ENCODE data around the gene DCPS.
"Not testable (repeated sequence)": the region's sequence is repeated elsewhere in the genome, so short reads cannot be mapped to it uniquely, and the experiment has no call there.

The DCPS gene

GRCh38 chr11:126366064-126366822, 62.4 kb downstream of the DCPS start:
- Histone ChIP-seq H3K9me3 (ENCODE audit: control insufficient read depth in 1 of 2, low read length in 2 of 2) (no peaks in the 10 kb centered on the region), H3K27me3 (ENCODE audit: control insufficient read depth in 1 of 2, insufficient read depth in 2 of 2, low read length in 2 of 2) (no peaks in the 10 kb centered on the region), H3K27ac (ENCODE audit: low read depth, low read length) (no peak overlapping the region), H3K4me3 (ENCODE audit: low read depth in 1 of 2, low read length in 2 of 2) (no peak overlapping the region), H3K36me3 (ENCODE audit: control insufficient read depth in 1 of 2, insufficient read depth in 2 of 2, low read length in 2 of 2) (no peaks in the 10 kb centered on the region), H3K9ac (ENCODE audit: low read depth in 1 of 2, low read length in 2 of 2) (no peak overlapping the region), H3K4me1 (ENCODE audit: control insufficient read depth in 1 of 2, insufficient read depth in 2 of 2, low read length in 2 of 2) (no peaks in the 10 kb centered on the region)

- not testable (repeated sequence) for H3K27ac ChIP-seq (ENCODE audit: low read depth, low read length); H3K4me1 ChIP-seq (ENCODE audit: control insufficient read depth in 1 of 2, insufficient read depth in 2 of 2, low read length in 2 of 2); H3K4me3 ChIP-seq (ENCODE audit: low read depth in 1 of 2, low read length in 2 of 2); H3K36me3 ChIP-seq (ENCODE audit: control insufficient read depth in 1 of 2, insufficient read depth in 2 of 2, low read length in 2 of 2); H3K9me3 ChIP-seq (ENCODE audit: control insufficient read depth in 1 of 2, low read length in 2 of 2); H3K9ac ChIP-seq (ENCODE audit: low read depth in 1 of 2, low read length in 2 of 2); H3K27me3 ChIP-seq (ENCODE audit: control insufficient read depth in 1 of 2, insufficient read depth in 2 of 2, low read length in 2 of 2)
Observed at GRCh38 chr11:126366823-126367654, 63.2 kb downstream of the DCPS start.

GRCh38 chr11:126367806-126368205, 63.9 kb downstream of the DCPS start:
- H3K4me3 ChIP-seq (ENCODE audit: low read depth in 1 of 2, low read length in 2 of 2); H3K36me3 ChIP-seq (ENCODE audit: control insufficient read depth in 1 of 2, insufficient read depth in 2 of 2, low read length in 2 of 2); H3K9ac ChIP-seq (ENCODE audit: low read depth in 1 of 2, low read length in 2 of 2); H3K9me3 ChIP-seq (ENCODE audit: control insufficient read depth in 1 of 2, low read length in 2 of 2); H3K27ac ChIP-seq (ENCODE audit: low read depth, low read length); H3K4me1 ChIP-seq (ENCODE audit: control insufficient read depth in 1 of 2, insufficient read depth in 2 of 2, low read length in 2 of 2); H3K27me3 ChIP-seq (ENCODE audit: control insufficient read depth in 1 of 2, insufficient read depth in 2 of 2, low read length in 2 of 2): not testable (repeated sequence)

- not testable (repeated sequence) for H3K36me3 ChIP-seq (ENCODE audit: control insufficient read depth in 1 of 2, insufficient read depth in 2 of 2, low read length in 2 of 2); H3K4me3 ChIP-seq (ENCODE audit: low read depth in 1 of 2, low read length in 2 of 2); H3K9me3 ChIP-seq (ENCODE audit: control insufficient read depth in 1 of 2, low read length in 2 of 2); H3K27me3 ChIP-seq (ENCODE audit: control insufficient read depth in 1 of 2, insufficient read depth in 2 of 2, low read length in 2 of 2); H3K9ac ChIP-seq (ENCODE audit: low read depth in 1 of 2, low read length in 2 of 2); H3K27ac ChIP-seq (ENCODE audit: low read depth, low read length); H3K4me1 ChIP-seq (ENCODE audit: control insufficient read depth in 1 of 2, insufficient read depth in 2 of 2, low read length in 2 of 2)
Observed at GRCh38 chr11:126368336-126369119, 64.7 kb downstream of the DCPS start.

GRCh38 chr11:126370016-126370415, 66.2 kb downstream of the DCPS start:
- H3K27ac ChIP-seq (ENCODE audit: low read depth, low read length), result no peak overlapping the region
- no peak overlapping the region for H3K4me3 ChIP-seq (ENCODE audit: low read depth in 1 of 2, low read length in 2 of 2)
- H3K4me1 ChIP-seq (ENCODE audit: control insufficient read depth in 1 of 2, insufficient read depth in 2 of 2, low read length in 2 of 2), result no peaks in the 10 kb centered on the region
- no peaks in the 10 kb centered on the region for H3K36me3 ChIP-seq (ENCODE audit: control insufficient read depth in 1 of 2, insufficient read depth in 2 of 2, low read length in 2 of 2)
- H3K9ac ChIP-seq (ENCODE audit: low read depth in 1 of 2, low read length in 2 of 2), result no peak overlapping the region
- no peaks in the 10 kb centered on the region for H3K27me3 ChIP-seq (ENCODE audit: control insufficient read depth in 1 of 2, insufficient read depth in 2 of 2, low read length in 2 of 2)
- no peaks in the 10 kb centered on the region for H3K9me3 ChIP-seq (ENCODE audit: control insufficient read depth in 1 of 2, low read length in 2 of 2)

GRCh38 chr11:126371595-126371994, 67.7 kb downstream of the DCPS start:
- no peak overlapping the region for H3K9ac ChIP-seq (ENCODE audit: low read depth in 1 of 2, low read length in 2 of 2)
- no peak overlapping the region for H3K4me3 ChIP-seq (ENCODE audit: low read depth in 1 of 2, low read length in 2 of 2)
- no peaks in the 10 kb centered on the region for H3K36me3 ChIP-seq (ENCODE audit: control insufficient read depth in 1 of 2, insufficient read depth in 2 of 2, low read length in 2 of 2)
- H3K9me3 ChIP-seq (ENCODE audit: control insufficient read depth in 1 of 2, low read length in 2 of 2), result no peaks in the 10 kb centered on the region
- H3K27me3 ChIP-seq (ENCODE audit: control insufficient read depth in 1 of 2, insufficient read depth in 2 of 2, low read length in 2 of 2), result no peaks in the 10 kb centered on the region
- H3K27ac ChIP-seq (ENCODE audit: low read depth, low read length), result no peak overlapping the region
- H3K4me1 ChIP-seq (ENCODE audit: control insufficient read depth in 1 of 2, insufficient read depth in 2 of 2, low read length in 2 of 2), result no peaks in the 10 kb centered on the region

GRCh38 chr11:126373389-126374066, 69.7 kb downstream of the DCPS start:
- not testable (repeated sequence) for H3K27me3 ChIP-seq (ENCODE audit: control insufficient read depth in 1 of 2, insufficient read depth in 2 of 2, low read length in 2 of 2); H3K9ac ChIP-seq (ENCODE audit: low read depth in 1 of 2, low read length in 2 of 2); H3K4me1 ChIP-seq (ENCODE audit: control insufficient read depth in 1 of 2, insufficient read depth in 2 of 2, low read length in 2 of 2); H3K9me3 ChIP-seq (ENCODE audit: control insufficient read depth in 1 of 2, low read length in 2 of 2); H3K36me3 ChIP-seq (ENCODE audit: control insufficient read depth in 1 of 2, insufficient read depth in 2 of 2, low read length in 2 of 2); H3K27ac ChIP-seq (ENCODE audit: low read depth, low read length); H3K4me3 ChIP-seq (ENCODE audit: low read depth in 1 of 2, low read length in 2 of 2)

- H3K27ac ChIP-seq (ENCODE audit: low read depth, low read length); H3K4me1 ChIP-seq (ENCODE audit: control insufficient read depth in 1 of 2, insufficient read depth in 2 of 2, low read length in 2 of 2); H3K9me3 ChIP-seq (ENCODE audit: control insufficient read depth in 1 of 2, low read length in 2 of 2); H3K9ac ChIP-seq (ENCODE audit: low read depth in 1 of 2, low read length in 2 of 2); H3K27me3 ChIP-seq (ENCODE audit: control insufficient read depth in 1 of 2, insufficient read depth in 2 of 2, low read length in 2 of 2); H3K4me3 ChIP-seq (ENCODE audit: low read depth in 1 of 2, low read length in 2 of 2); H3K36me3 ChIP-seq (ENCODE audit: control insufficient read depth in 1 of 2, insufficient read depth in 2 of 2, low read length in 2 of 2): not testable (repeated sequence)
Observed at GRCh38 chr11:126374562-126375300, 70.9 kb downstream of the DCPS start.

- H3K9ac ChIP-seq (ENCODE audit: low read depth in 1 of 2, low read length in 2 of 2), result no peak overlapping the region
- no peaks in the 10 kb centered on the region for H3K4me1 ChIP-seq (ENCODE audit: control insufficient read depth in 1 of 2, insufficient read depth in 2 of 2, low read length in 2 of 2)
- H3K27me3 ChIP-seq (ENCODE audit: control insufficient read depth in 1 of 2, insufficient read depth in 2 of 2, low read length in 2 of 2), result no peaks in the 10 kb centered on the region
- no peaks in the 10 kb centered on the region for H3K36me3 ChIP-seq (ENCODE audit: control insufficient read depth in 1 of 2, insufficient read depth in 2 of 2, low read length in 2 of 2)
- no peak overlapping the region for H3K27ac ChIP-seq (ENCODE audit: low read depth, low read length)
- H3K4me3 ChIP-seq (ENCODE audit: low read depth in 1 of 2, low read length in 2 of 2), result no peak overlapping the region
- no peaks in the 10 kb centered on the region for H3K9me3 ChIP-seq (ENCODE audit: control insufficient read depth in 1 of 2, low read length in 2 of 2)
Observed at GRCh38 chr11:126375726-126376125, 71.9 kb downstream of the DCPS start.

Measured in duodenal mucosa (tissue), 2 donors.